Endothelial cell of umbilical vein (primary cell): Measurements from ENCODE around the gene ATP10A. TPM values are rescaled to one million over a fixed set of nuclear protein-coding genes. Genes with fewer than 3 reads are reported as not detected.

Experiments
- BruUV-seq: library from RNA; stranded (reverse); fragments of 400-500 nt; replicated peaks from 2 replicates; lab custom pipeline; 2021; lab: Mats Ljungman, UMichigan
- CTCF ChIA-PET: fragments of 300-600, 350-600 bp; sonication (Branson Sonifier 250); formaldehyde crosslinking; loops from one replicate; lab custom pipeline; 2021; ENCODE audit warnings: antibody characterized with exemption, inconsistent platforms; lab: Charles Lee
- POLR2A ChIA-PET: fragments of 300-600, 350-600 bp; sonication (Branson Sonifier 250); formaldehyde crosslinking; loops from one replicate; lab custom pipeline; 2021; ENCODE audit warnings: antibody characterized with exemption, inconsistent platforms; lab: Charles Lee
- DNase-seq: peaks from one replicate; pipeline ENCODE4 v3.0.0-alpha.2; 2011; ENCODE audit warnings: low read depth, low spot score
- FAIRE-seq: peaks from 2 replicates; lab custom pipeline; 2011; peaks lifted over from hg19 to GRCh38; lab: Jason Lieb, UNC
- H2AFZ ChIP-seq: 2 replicates; pipeline ENCODE4 v1.6.0; 2012; ENCODE audit warnings: low read depth, low read length, control low read depth, inconsistent platforms
- H3K27ac ChIP-seq: 2 replicates; pipeline ENCODE4 v1.5.1; 2011; ENCODE audit warnings: low read depth, mild to moderate bottlenecking, control low read depth, low read length, moderate library complexity; ENCODE audit not compliant: insufficient read depth
- H3K27me3 ChIP-seq, 2 experiments: 2 replicates each; pipeline versions ENCODE4 v1.6.0 to v1.6.1; 2011; ENCODE audit warnings: low read length in 2 of 2, mixed read lengths in 1 of 2; ENCODE audit not compliant: control insufficient read depth in 2 of 2, insufficient read depth in 2 of 2
- H3K36me3 ChIP-seq, 2 experiments: 2 replicates in 1 of 2; 3 replicates in 1 of 2; pipeline ENCODE4 v1.5.1; 2011; ENCODE audit warnings: low read length in 2 of 2, mild to moderate bottlenecking in 1 of 2, moderate library complexity in 1 of 2; ENCODE audit not compliant: control insufficient read depth in 2 of 2, insufficient read depth in 2 of 2; ENCODE audit errors: extremely low read depth in 1 of 2
- H3K4me1 ChIP-seq: 3 replicates; pipeline ENCODE4 v1.5.1; 2011; ENCODE audit warnings: mild to moderate bottlenecking, low read length; ENCODE audit not compliant: control insufficient read depth, insufficient read depth; ENCODE audit errors: extremely low read depth
- H3K4me2 ChIP-seq: 2 replicates; pipeline ENCODE4 v1.6.1; 2011; ENCODE audit warnings: low read length, control low read depth, mixed read lengths; ENCODE audit not compliant: insufficient read depth
- H3K4me3 ChIP-seq, 3 experiments: fragments of 200-600 bp in 1 of 3; sonication (generic), shearing (Covaris generic) in 1 of 3; replicated peaks in 1 of 3; 2 replicates each; pipeline ENCODE4 v1.5.1; 2011 to 2016; ENCODE audit warnings: control low read depth in 3 of 3, low read length in 3 of 3, mild to moderate bottlenecking in 2 of 3, inconsistent platforms in 1 of 3, low read depth in 1 of 3, moderate library complexity in 1 of 3; ENCODE audit not compliant: insufficient read depth in 1 of 3
- H3K79me2 ChIP-seq: 2 replicates; pipeline ENCODE4 v1.6.0; 2012; ENCODE audit warnings: low read length, inconsistent platforms; ENCODE audit not compliant: control insufficient read depth, insufficient read depth
- H3K9ac ChIP-seq: replicated peaks from 2 replicates; pipeline ENCODE3; 2011; ENCODE audit warnings: low read length, control low read depth; ENCODE audit not compliant: insufficient read depth; ENCODE audit errors: extremely low read depth
- H3K9me1 ChIP-seq: replicated peaks from 3 replicates; pipeline ENCODE4 v1.6.0; 2011; ENCODE audit warnings: mild to moderate bottlenecking, low read length; ENCODE audit not compliant: control insufficient read depth, insufficient read depth; ENCODE audit errors: extremely low read depth
- H3K9me3 ChIP-seq: replicated peaks from 2 replicates; pipeline ENCODE4 v1.5.1; 2012; ENCODE audit warnings: low read length, inconsistent platforms; ENCODE audit not compliant: control insufficient read depth, insufficient read depth
- H4K20me1 ChIP-seq: replicated peaks from 2 replicates; pipeline ENCODE3; 2011; ENCODE audit warnings: mild to moderate bottlenecking, low read length; ENCODE audit not compliant: control insufficient read depth, insufficient read depth; ENCODE audit errors: extremely low read depth
- EZH2 ChIP-seq: IDR thresholded peaks from 2 replicates; pipeline ENCODE4 v1.6.1; 2012; ENCODE audit warnings: borderline replicate concordance, low read depth, mild to moderate bottlenecking, moderate library complexity, low read length, inconsistent platforms; ENCODE audit not compliant: severe bottlenecking
- JUN ChIP-seq: IDR thresholded peaks from 2 replicates; pipeline ENCODE4 v1.6.1; 2011; ENCODE audit warnings: borderline replicate concordance, low read depth; ENCODE audit not compliant: insufficient read length, insufficient read depth
- POLR2A ChIP-seq: IDR thresholded peaks from 2 replicates; pipeline ENCODE4 v1.6.1; 2012; ENCODE audit warnings: low read depth, mild to moderate bottlenecking, control low read depth, low read length
- dilution Hi-C: fragments of 300-500 bp; cut with MboI; formaldehyde crosslinking; loops from one replicate; pipeline ENCODE4 v1.15.0; 2019; ENCODE audit warnings: low sequenced_read_pairs; ENCODE audit not compliant: extremely low pct_ligation_motif_present
- intact Hi-C: fragments of 100-400 bp; cut with micrococcal nuclease; formaldehyde crosslinking; loops from one replicate; pipeline ENCODE4 v1.10.0; 2022
- polyA plus RNA-seq, 4 experiments: library from polyadenylated mRNA; depleted of rRNA in 3 of 4; stranded (reverse) in 3 of 4; unstranded in 1 of 4; fragments of >200 nt; gene quantifications; 2 replicates each; pipeline versions ENCODE4 v1.2.1 to v1.2.3, GENCODE V29; 2011 to 2012; ENCODE audit warnings: missing spikeins in 1 of 4
- total RNA-seq: library from RNA; stranded (reverse); gene quantifications from 2 replicates; pipeline ENCODE4 v1.2.3, GENCODE V29; 2021
- TF ChIP-seq, protein P1 (sequence below), 2 donors: IDR thresholded peaks; 1 replicate in 1 of 2; 2 replicates in 1 of 2; pipeline ENCODE4 v1.5.1; 2011; ENCODE audit warnings: low read length in 2 of 2, mild to moderate bottlenecking in 2 of 2, moderate library complexity in 2 of 2, control low read depth in 1 of 2, inconsistent platforms in 1 of 2, low read depth in 1 of 2; ENCODE audit not compliant: insufficient read depth in 1 of 2; ENCODE audit errors: extremely low read depth in 1 of 2

ATP10A gene
- total and polyA plus RNA-seq, 2 donors (not counting 3 experiments of a cell fraction or from before 2014, with no cell fraction given): not detected

DNA sequence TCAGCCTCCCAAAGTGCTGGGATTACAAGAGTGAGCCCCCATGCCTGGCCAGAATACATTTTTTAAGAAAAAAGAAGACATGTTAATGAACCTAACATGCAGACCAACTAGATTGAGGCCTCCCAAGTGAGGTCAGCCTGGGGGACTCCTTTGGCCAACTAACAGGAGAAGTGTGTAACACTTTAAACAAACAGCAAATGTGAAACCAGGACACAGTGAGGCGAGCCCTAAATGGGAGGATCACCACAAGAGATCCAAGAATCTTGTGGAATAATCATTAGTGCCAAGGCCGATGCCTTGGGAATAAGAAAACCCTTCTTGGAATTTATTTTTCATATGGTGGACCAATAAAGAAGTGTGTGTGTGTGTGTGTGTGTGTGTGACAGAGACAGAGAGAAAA lies 73.9 kb downstream of the ATP10A start:
- Histone ChIP-seq H3K9me3 (peaks cover 4% of the 10 kb centered on the region), H3K79me2 (no peaks in the 10 kb centered on the region), H2AFZ (no peak overlapping the region), H3K27ac (no peak overlapping the region), H4K20me1 (no peaks in the 10 kb centered on the region), H3K4me1 (no peaks in the 10 kb centered on the region), H3K27me3 (no peaks in the 10 kb centered on the region), H3K4me2 (no peak overlapping the region), H3K9me1 (no peaks in the 10 kb centered on the region), H3K9ac (no peak overlapping the region), H3K4me3 (no peak overlapping the region), H3K36me3 (no peaks in the 10 kb centered on the region)
- intact Hi-C loops (no loop called here), dilution Hi-C loops (no loop called here)
- FAIRE-seq (no peak), DNase-seq (no peak)
- BruUV-seq: no TSS peak
- POLR2A ChIA-PET: no interaction called here
- CTCF ChIA-PET: no interaction called here
- TF ChIP-seq JUN (no peak), POLR2A (no peak), EZH2 (no peak)
- TF ChIP-seq, protein P1, sequence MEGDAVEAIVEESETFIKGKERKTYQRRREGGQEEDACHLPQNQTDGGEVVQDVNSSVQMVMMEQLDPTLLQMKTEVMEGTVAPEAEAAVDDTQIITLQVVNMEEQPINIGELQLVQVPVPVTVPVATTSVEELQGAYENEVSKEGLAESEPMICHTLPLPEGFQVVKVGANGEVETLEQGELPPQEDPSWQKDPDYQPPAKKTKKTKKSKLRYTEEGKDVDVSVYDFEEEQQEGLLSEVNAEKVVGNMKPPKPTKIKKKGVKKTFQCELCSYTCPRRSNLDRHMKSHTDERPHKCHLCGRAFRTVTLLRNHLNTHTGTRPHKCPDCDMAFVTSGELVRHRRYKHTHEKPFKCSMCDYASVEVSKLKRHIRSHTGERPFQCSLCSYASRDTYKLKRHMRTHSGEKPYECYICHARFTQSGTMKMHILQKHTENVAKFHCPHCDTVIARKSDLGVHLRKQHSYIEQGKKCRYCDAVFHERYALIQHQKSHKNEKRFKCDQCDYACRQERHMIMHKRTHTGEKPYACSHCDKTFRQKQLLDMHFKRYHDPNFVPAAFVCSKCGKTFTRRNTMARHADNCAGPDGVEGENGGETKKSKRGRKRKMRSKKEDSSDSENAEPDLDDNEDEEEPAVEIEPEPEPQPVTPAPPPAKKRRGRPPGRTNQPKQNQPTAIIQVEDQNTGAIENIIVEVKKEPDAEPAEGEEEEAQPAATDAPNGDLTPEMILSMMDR (IDR thresholded peaks at IDR 0.05; ENCODE audit: extremely low read depth in 1 of 2, insufficient read depth in 1 of 2, low read depth in 1 of 2, low read length in 2 of 2): no peak

DNA sequence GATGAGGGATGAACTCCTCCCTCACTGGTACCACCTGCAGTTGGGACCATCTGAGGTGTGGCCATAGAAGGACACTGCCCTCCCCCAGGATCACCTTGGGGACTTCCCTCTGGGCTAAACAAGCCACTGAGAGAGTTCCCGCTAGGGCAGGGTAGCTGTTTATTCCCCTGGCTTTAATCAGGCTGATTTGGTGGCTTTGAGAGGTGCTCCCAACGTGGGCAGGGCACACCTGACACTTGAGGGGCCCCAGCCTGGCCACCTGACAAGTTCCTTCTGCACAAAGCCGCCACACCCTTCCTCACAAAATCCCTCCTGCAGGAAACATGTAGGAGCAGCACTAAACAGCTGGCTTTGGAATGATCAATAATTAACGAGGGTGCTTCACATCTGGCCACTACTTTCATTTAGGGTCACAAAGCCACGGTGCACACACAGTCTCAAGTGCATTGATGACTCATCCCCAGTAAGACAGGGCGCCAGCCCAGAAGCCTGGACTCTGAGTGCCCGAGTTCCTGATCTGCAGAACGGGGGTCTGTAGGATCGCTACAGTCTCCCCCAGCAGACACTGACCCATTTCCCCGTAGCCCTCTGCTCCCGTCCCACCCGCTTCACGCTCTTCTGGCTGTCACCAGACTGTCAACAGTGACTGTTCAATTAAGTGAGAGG lies 75.1 kb downstream of the ATP10A start:
- Histone ChIP-seq H4K20me1 (no peaks in the 10 kb centered on the region), H3K9me3 (peaks cover 4% of the 10 kb centered on the region), H3K4me3 (no peak overlapping the region), H2AFZ (no peak overlapping the region), H3K27me3 (no peaks in the 10 kb centered on the region), H3K4me1 (no peaks in the 10 kb centered on the region), H3K4me2 (no peak overlapping the region), H3K79me2 (no peaks in the 10 kb centered on the region), H3K9me1 (no peaks in the 10 kb centered on the region), H3K36me3 (no peaks in the 10 kb centered on the region), H3K9ac (no peak overlapping the region), H3K27ac (no peak overlapping the region)
- TF ChIP-seq, protein P1 (IDR thresholded peaks at IDR 0.05; ENCODE audit: extremely low read depth in 1 of 2, insufficient read depth in 1 of 2, low read depth in 1 of 2, low read length in 2 of 2): no peak
- TF ChIP-seq JUN: peak; percentile 26
- BruUV-seq: no TSS peak
- intact Hi-C loops: no loop called here
- POLR2A ChIA-PET: no interaction called here
- dilution Hi-C loops: no loop called here
- CTCF ChIA-PET: interaction anchor here (0.6 kb wide), 1 partner anchor 457 kb away, joined by 4 read pairs; no protein-coding TSS in a partner anchor
- DNase-seq (no peak), FAIRE-seq (no peak)
